GM18909 (cell line): ENCODE results near the gene TBC1D22A.

ENCODE experiments used
- ATAC-seq: cut with Tn5 transposase; IDR thresholded peaks from one replicate; pipeline ENCODE4 v1.9.1; 2021; ENCODE audit warnings: mild to moderate bottlenecking; ENCODE audit not compliant: unreplicated experiment, poor library complexity

The TBC1D22A gene

GRCh38 chr22:47016631-47017030 is 254.2 kb downstream of the TBC1D22A start:
- ATAC-seq = no peak

DNA sequence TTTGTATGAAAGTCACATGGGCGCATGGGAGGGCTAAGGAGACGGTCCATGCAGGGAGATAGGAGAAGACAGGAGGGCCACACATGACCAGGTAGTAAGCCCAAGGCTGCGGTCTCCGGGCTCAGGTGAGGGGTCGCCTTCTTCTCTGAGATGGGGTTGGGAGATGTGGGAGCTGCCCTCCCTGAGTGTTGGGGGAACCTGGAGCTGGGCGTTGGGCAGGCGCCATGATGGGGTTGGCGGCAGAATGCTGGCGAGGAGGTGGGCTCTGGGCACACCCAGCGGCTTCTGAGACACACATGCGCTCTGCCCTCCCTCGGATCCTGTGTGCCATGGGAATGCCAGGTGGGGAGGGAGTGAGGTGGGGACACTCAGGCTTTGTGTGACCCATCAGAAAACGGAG is 254.8 kb downstream of the TBC1D22A start:
- ATAC-seq = no peak

GRCh38 chr22:47018010-47018910 is 255.8 kb downstream of the TBC1D22A start:
- no peak for ATAC-seq

DNA sequence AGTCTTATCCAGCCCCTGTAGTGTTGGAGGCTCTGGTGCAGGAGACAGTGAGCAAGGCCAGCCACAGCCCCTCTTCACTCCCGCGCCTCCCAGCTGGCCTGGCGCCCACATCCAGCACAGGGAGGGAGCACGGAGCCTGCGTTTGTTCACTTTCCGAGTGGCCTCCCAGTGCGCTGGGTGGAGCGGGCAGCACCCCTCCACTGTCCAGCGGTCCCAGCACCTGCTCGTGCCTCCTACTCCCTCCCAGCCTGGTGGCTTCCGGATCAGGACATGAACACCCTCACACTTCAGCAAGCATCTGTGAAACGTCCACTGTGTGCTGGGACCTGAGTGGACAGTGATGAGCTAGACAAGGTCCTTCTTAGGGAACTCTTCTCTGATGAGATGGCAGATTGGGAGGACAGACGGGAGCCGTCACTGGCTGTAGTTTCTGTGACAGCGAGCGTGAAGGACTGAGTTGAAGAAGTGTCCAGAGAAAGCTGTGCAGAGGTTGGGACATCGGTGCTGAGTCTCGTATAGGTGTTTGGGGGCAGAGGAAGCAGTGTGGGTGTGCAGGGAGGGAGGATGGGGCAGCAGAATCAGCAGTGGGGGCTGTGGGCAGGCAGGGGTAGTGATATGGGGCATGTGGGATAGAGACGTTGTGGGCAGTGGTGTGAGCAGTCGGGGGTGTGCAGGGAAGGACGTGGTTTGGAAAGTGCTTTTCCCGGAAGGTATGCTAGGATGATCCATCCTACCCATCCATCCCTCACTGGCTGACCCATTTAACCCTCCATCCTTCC is 256.8 kb downstream of the TBC1D22A start:
- ATAC-seq = no peak

DNA sequence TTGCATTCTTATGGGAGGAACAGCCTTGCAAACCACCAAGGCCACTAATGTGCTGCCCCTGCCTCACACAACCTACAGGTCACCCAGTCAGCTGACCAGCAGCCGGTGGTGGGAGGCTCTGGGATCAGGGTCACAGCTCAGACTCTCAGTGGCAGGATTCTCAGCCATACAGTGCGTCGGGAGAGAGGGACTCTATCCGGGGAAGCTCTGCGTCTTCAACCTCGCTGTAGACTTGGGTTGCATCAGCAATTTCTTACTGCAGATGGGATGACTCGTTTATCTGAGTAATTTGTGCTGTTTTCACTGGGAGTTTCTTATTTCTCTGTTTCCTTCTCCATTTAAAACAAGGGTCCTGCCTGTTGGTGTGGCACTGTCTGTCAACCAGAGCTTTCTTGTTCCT is 257.7 kb downstream of the TBC1D22A start:
- ATAC-seq = no peak

DNA sequence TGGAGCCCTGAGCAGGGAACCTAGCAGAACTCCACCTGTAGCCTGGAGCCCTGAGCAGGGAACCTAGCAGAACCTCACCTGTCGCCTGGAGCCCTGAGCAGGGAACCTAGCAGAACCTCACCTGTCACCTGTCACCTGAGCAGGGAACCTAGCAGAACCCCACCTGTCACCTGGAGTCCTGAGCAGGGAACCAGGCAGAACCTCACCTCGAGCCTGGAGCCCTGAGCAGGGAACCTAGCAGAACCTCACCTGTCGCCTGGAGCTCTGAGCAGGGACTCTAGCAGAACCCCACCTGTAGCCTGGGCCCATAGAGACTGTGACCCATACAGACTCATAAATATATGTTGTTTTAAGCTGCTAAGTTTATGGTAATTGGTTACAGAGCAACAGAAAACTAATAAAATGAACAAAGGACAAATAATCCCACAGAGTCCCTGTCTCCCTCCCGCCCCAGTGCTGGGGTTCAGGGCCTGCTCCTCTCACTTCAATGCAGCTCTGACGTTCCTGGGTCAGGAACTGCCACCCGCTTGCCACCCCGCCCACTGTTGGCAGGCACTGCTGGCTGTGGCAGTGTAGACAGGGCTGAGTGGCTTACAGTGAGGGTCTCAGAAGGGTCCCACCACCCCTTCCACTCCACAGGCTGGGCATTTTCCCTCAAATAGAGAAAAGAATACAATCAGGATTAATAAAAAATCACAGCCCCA is 259.1 kb downstream of the TBC1D22A start:
- no peak for ATAC-seq

DNA sequence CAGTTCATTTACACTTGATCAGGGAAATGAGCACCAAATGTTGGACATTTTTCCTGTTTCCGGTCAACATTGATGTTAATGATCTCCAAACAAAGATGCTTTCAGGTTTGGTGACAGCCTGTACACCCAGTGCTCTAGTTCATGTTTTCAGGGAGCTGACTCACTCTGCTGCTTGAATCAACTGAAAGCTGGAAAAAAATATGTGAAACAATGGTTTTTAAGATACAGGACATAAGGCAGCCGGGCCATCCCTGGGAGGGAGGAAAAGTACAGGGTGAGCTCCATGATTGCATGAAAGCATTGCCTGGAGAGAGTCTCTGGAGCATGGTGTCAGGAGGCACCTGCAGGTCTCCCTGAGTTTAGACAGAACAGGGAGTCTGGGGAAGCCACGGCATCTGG is 259.6 kb downstream of the TBC1D22A start:
- ATAC-seq = no peak

GRCh38 chr22:47022475-47022874 is 260.0 kb downstream of the TBC1D22A start:
- no peak for ATAC-seq

DNA sequence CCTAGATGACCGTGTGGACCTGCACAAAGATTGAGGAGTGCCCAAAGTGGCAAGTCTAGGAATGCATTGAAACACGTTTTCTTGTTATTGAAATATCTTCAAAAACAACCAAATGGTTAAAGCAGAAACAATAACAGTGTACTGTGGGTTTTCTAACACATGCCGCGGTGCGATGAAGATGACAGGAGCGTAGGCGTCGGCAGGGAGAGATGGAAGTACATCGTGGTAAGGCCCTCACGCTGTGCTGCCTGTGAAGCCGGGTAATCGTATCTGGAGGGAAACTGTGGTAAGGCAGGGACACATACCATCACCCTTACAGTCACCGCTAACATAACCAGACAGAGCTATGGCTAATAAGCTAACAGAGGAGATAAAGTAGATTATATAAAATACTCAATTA is 261.4 kb downstream of the TBC1D22A start:
- ATAC-seq = no peak

- ATAC-seq = no peak
These were observed 265.3 kb downstream of the TBC1D22A start for GRCh38 chr22:47027766-47028165.

DNA sequence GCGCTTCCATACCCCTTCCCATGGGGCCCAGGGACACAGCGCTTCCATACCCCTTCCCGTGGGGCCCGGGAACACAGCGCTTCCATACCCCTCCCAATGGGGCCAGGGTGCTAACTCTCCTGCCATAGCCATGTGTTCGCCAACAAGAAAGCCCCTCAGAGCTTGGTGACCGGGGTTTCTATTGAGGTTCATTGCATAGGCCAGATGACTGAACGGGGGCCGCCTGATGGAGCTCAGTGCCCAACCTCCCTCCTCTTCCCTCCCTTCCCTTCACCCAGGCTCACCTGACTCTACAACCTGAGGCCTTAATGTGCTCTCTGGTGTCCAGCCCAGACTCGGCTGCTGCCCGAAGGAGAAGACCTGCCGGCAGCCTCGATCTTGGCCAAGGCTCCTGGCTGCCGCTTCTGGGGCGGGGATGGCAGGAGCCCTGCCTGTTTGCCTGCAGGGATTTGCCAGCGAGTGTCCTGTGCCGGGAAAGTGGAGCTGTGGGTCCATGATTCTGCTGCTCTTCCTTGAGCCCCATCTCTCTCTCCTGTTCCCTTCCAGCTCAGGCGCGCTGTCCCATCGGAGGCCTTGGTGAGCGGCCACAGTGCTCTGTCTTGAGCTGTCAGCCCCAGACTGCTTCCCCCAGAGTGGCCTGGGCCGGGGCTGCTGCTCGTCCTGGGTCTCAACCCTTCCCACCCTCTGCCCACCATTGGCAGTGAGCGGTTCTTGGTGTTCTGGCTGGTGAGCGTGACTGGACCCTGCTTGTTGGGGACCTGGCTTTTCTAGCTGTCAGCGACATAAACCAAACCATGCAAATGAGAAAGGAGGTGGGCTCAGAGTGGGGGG is 267.0 kb downstream of the TBC1D22A start:
- ATAC-seq = no peak

GRCh38 chr22:47030143-47030661 is 267.8 kb downstream of the TBC1D22A start:
- no peak for ATAC-seq

- no peak for ATAC-seq
These were observed 268.6 kb downstream of the TBC1D22A start for GRCh38 chr22:47030881-47031627.

DNA sequence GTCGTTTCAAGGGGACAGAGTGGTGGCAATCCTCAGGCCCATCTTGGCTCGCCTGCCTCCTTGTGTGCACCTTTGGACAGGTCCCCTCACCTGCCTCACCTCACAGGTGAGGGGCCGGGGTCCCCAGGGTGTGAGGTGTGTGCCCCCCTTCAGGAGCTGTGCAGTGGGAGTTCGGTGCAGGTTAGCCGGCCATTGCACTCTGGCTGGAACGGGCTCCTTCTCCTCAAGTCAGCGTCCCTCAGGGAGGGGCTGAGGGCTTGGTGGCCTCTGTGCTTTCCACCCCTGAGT is 269.1 kb downstream of the TBC1D22A start:
- ATAC-seq = no peak

DNA sequence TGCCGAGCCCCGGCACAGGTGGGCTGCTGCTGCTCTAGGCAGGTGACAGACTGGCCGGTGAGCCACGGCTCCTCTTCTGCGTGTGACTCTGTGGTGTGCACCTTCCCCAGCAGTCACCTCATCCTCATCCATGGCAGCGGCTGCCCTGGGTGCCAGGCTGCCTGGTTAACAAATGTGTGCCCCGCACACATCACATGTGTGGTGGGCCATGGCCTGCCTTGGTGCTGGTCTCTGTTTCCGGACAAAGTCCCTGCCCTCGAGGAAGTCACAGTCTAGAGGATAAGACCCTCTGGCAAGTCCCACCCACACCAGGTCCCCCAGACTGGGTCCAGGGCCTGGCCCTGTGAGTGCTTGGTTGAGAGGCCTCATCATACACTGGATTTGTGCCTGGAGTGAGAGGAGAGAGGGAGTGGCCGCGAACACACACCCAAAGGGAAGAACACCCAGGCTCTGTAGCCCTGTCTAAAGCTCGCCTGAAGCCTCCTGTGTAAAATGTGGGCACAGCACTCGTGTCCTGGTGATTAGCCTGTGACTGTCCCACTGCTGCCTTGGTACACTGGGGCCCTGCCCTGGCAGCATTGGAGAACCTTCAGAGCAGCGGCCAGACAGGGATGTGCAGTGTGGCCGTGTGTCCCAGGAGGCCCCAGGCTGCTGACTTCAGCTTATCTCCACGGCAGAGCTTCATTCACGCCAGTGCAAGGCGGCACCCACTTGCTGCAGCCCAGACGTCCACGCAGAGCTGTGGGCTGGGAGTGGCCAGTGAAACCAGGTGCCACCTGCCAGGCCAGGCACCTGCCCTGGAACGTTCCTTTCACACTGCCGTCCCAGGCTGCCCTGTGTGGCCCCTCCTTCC is 269.9 kb downstream of the TBC1D22A start:
- no peak for ATAC-seq

- ATAC-seq = no peak
These were observed 270.7 kb downstream of the TBC1D22A start for GRCh38 chr22:47032956-47033647.

DNA sequence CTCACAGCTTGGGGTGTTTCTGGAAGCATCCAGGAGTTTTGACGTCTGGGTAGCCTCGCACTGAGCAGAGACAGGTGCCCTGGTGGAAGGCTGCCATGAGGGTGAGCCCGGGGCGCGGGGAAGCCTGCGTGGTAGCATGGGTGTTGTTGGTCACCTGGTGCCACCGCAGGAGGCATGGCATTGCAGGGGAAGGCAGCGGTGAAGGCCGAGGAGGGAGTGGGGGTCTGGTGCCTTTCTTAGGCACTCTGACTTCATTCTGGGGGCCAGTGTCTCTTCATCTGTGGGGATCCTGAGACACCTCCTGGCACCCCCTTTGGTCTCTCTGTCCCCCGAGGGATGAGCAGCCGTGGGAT is 271.2 kb downstream of the TBC1D22A start:
- no peak for ATAC-seq
